ENCODE measurements around the gene TPRX1. TPM values are rescaled to one million over a fixed set of nuclear protein-coding genes. Genes with fewer than 3 reads are reported as not detected.

Gene TPRX1
- total RNA-seq, 1 donor from 2014 or later, result not detected

- Histone ChIP-seq H3K27me3 (ENCODE audit: low read depth) (peaks cover 20% of the 10 kb centered on the region), H3K36me3 (no peaks in the 10 kb centered on the region), H3K4me1 (no peaks in the 10 kb centered on the region), H3K27ac (replicated peaks) (no peak overlapping the region), H3K4me3 (no peak overlapping the region), H3K9me3 (replicated peaks) (peaks cover 5% of the 10 kb centered on the region)
- no peak for TF ChIP-seq CTCF (IDR thresholded peaks at IDR 0.05; ENCODE audit: borderline replicate concordance)
- DNase-seq, result no peak
- intact Hi-C loops (cut with micrococcal nuclease), result no loop called here
These were observed 1.8 kb downstream of the TPRX1 start for GRCh38 chr19:47802521-47803043.

GRCh38 chr19:47801270-47801669 lies 3.1 kb downstream of the TPRX1 start:
- H3K36me3 ChIP-seq, result no peaks in the 10 kb centered on the region
- H3K4me1 ChIP-seq, result no peaks in the 10 kb centered on the region
- intact Hi-C loops (cut with micrococcal nuclease), result no loop called here
- peaks cover 5% of the 10 kb centered on the region for H3K9me3 ChIP-seq (replicated peaks)
- DNase-seq, result no peak
- no peak for TF ChIP-seq CTCF (IDR thresholded peaks at IDR 0.05; ENCODE audit: borderline replicate concordance)
- no peak overlapping the region for H3K4me3 ChIP-seq
- H3K27me3 ChIP-seq (ENCODE audit: low read depth), result peaks cover 24% of the 10 kb centered on the region
- no peak overlapping the region for H3K27ac ChIP-seq (replicated peaks)

- H3K36me3 ChIP-seq, result no peaks in the 10 kb centered on the region
- no peaks in the 10 kb centered on the region for H3K4me1 ChIP-seq
- H3K27me3 ChIP-seq (ENCODE audit: low read depth), result peaks cover 20% of the 10 kb centered on the region
- H3K27ac ChIP-seq (replicated peaks), result no peak overlapping the region
- TF ChIP-seq CTCF (IDR thresholded peaks at IDR 0.05; ENCODE audit: borderline replicate concordance), result no peak
- H3K4me3 ChIP-seq, result no peak overlapping the region
- DNase-seq, result no peak
- peaks cover 5% of the 10 kb centered on the region for H3K9me3 ChIP-seq (replicated peaks)
- intact Hi-C loops (cut with micrococcal nuclease), result no loop called here
These were observed 5.5 kb downstream of the TPRX1 start for GRCh38 chr19:47798904-47799266.

DNA sequence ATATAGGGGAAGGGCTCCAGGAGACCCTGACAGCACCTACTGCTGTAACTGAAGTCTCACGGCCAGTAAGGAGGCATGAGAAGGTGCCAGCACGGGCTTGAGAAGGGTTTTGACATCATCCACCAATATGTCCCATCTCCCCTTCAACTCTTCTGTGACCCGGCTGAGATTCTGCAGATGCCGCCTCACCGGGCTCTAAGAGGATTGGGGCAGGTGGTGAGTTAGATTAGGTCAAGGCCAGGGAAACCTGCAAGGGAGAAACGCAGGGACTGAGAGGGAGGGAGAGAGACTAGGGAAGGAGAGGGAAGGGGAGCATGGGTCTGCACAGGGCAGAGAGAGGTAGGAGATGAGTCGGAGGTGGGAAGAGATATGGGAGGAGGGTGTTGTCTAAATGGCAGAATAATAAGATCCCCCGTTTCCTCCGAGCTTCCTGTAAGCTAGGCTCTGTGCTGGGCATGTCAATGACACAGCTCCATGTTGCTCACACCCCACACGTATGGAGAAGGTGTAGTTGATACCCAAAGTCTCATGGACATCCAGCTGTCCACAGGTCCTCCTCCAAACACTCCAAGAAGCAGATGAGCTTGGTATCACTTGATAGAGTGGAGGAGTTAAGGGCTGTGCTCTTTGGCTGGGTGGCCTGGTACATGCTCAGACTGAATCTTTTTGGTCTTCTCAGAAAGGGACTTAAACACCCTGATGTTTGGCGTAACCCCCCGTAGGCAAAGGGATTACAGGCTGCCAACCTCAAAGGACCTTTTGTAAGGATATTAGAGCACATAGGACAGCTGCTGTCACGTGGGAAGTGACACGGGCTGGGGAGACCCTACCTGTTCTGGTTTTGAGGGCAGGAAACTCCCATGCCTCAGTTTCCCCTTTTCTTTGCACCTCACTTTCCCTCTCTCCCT lies 6.1 kb downstream of the TPRX1 start:
- H3K36me3 ChIP-seq, result no peaks in the 10 kb centered on the region
- no peaks in the 10 kb centered on the region for H3K4me1 ChIP-seq
- H3K9me3 ChIP-seq (replicated peaks), result peaks cover 5% of the 10 kb centered on the region
- TF ChIP-seq CTCF (IDR thresholded peaks at IDR 0.05; ENCODE audit: borderline replicate concordance), result no peak
- peaks cover 20% of the 10 kb centered on the region for H3K27me3 ChIP-seq (ENCODE audit: low read depth)
- DNase-seq, result no peak
- no peak overlapping the region for H3K27ac ChIP-seq (replicated peaks)
- H3K4me3 ChIP-seq, result no peak overlapping the region
- intact Hi-C loops (cut with micrococcal nuclease), result no loop called here

- no peak overlapping the region for H3K4me3 ChIP-seq
- no peak overlapping the region for H3K27ac ChIP-seq (replicated peaks)
- no peak for DNase-seq
- intact Hi-C loops (cut with micrococcal nuclease), result no loop called here
- peaks cover 12% of the 10 kb centered on the region for H3K9me3 ChIP-seq (replicated peaks)
- no peaks in the 10 kb centered on the region for H3K4me1 ChIP-seq
- no peaks in the 10 kb centered on the region for H3K36me3 ChIP-seq
- no peak for TF ChIP-seq CTCF (IDR thresholded peaks at IDR 0.05; ENCODE audit: borderline replicate concordance)
- peaks cover 20% of the 10 kb centered on the region for H3K27me3 ChIP-seq (ENCODE audit: low read depth)
These were observed 7.6 kb downstream of the TPRX1 start for GRCh38 chr19:47796785-47797184.

Data from left ventricle myocardium inferior (tissue), 1 donor.